ENCODE data around the gene SLC35G3. TPM values are rescaled to one million over a fixed set of nuclear protein-coding genes. Genes with fewer than 3 reads are reported as not detected.

The SLC35G3 gene
- total and polyA plus RNA-seq, 2 of the 13 experiments (the other 11 are each of a cell fraction or from before 2014, with no cell fraction given), result not detected

DNA sequence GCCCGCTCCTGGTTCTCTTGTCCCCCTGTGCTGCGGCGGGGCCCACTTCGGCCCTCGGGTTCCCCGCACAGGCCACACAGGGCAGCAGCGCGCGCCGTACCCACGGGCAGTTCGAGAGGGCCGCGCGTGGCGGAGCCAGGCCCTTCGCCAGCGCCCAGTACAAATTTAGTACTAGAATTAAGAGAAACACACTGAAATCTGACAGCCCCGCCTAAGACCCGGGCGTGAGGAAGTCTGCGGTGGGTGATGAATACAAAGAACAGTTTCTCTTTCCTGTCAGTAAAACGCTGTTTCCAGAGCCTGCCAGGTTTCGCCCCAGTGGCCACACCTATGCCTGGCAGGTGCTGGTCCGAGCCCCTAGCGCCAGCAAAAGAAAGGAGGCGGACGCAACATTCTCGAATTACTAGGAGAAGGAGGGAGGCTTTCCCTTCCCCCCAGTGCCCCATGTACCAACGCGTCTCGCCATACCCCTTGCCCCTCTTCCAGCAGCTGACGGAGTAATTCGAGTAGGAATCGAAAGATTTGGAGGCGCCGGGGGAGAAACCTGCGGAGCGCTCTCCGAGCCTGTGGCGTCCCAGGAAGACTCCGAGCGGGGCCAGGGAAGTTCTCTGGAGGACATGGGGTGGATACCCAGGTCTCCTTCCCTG, 48.1 kb upstream of the SLC35G3 start (continued):
- TF ChIP-seq CREM (IDR thresholded peaks at IDR 0.05) (no peak; the same call in 1 of the 2 replicates), CREM (CRISPR knock-in tag; IDR thresholded peaks at IDR 0.05) (no peak), TP53 (CRISPR knock-in tag; conservative IDR thresholded peaks at IDR 0.05) (no peak), HOXA7 (CRISPR knock-in tag; IDR thresholded peaks at IDR 0.05) (no peak), BHLHE40 (IDR thresholded peaks at IDR 0.05; ENCODE audit: low read length) (no peak), ZNF367 (CRISPR knock-in tag; IDR thresholded peaks at IDR 0.05; ENCODE audit: borderline replicate concordance) (no peak), ZNF530 (CRISPR knock-in tag; IDR thresholded peaks at IDR 0.05; ENCODE audit: low read depth) (no peak), TBP (CRISPR knock-in tag; IDR thresholded peaks at IDR 0.05) (no peak), TMF1 (CRISPR knock-in tag; IDR thresholded peaks at IDR 0.05; ENCODE audit: low read depth) (no peak)
- TF ChIP-seq, protein P1, sequence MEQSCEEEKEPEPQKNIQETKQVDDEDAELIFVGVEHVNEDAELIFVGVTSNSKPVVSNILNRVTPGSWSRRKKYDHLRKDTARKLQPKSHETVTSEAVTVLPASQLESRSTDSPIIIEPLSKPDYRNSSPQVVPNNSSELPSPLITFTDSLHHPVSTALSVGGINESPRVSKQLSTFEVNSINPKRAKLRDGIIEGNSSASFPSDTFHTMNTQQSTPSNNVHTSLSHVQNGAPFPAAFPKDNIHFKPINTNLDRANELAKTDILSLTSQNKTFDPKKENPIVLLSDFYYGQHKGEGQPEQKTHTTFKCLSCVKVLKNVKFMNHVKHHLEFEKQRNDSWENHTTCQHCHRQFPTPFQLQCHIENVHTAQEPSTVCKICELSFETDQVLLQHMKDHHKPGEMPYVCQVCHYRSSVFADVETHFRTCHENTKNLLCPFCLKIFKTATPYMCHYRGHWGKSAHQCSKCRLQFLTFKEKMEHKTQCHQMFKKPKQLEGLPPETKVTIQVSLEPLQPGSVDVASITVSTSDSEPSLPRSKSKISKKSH (CRISPR knock-in tag; IDR thresholded peaks at IDR 0.05; ENCODE audit: borderline replicate concordance), result no peak
- TF ChIP-seq, protein P2, sequence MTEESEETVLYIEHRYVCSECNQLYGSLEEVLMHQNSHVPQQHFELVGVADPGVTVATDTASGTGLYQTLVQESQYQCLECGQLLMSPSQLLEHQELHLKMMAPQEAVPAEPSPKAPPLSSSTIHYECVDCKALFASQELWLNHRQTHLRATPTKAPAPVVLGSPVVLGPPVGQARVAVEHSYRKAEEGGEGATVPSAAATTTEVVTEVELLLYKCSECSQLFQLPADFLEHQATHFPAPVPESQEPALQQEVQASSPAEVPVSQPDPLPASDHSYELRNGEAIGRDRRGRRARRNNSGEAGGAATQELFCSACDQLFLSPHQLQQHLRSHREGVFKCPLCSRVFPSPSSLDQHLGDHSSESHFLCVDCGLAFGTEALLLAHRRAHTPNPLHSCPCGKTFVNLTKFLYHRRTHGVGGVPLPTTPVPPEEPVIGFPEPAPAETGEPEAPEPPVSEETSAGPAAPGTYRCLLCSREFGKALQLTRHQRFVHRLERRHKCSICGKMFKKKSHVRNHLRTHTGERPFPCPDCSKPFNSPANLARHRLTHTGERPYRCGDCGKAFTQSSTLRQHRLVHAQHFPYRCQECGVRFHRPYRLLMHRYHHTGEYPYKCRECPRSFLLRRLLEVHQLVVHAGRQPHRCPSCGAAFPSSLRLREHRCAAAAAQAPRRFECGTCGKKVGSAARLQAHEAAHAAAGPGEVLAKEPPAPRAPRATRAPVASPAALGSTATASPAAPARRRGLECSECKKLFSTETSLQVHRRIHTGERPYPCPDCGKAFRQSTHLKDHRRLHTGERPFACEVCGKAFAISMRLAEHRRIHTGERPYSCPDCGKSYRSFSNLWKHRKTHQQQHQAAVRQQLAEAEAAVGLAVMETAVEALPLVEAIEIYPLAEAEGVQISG (CRISPR knock-in tag; IDR thresholded peaks at IDR 0.05), result no peak
- TF ChIP-seq, protein P3, sequence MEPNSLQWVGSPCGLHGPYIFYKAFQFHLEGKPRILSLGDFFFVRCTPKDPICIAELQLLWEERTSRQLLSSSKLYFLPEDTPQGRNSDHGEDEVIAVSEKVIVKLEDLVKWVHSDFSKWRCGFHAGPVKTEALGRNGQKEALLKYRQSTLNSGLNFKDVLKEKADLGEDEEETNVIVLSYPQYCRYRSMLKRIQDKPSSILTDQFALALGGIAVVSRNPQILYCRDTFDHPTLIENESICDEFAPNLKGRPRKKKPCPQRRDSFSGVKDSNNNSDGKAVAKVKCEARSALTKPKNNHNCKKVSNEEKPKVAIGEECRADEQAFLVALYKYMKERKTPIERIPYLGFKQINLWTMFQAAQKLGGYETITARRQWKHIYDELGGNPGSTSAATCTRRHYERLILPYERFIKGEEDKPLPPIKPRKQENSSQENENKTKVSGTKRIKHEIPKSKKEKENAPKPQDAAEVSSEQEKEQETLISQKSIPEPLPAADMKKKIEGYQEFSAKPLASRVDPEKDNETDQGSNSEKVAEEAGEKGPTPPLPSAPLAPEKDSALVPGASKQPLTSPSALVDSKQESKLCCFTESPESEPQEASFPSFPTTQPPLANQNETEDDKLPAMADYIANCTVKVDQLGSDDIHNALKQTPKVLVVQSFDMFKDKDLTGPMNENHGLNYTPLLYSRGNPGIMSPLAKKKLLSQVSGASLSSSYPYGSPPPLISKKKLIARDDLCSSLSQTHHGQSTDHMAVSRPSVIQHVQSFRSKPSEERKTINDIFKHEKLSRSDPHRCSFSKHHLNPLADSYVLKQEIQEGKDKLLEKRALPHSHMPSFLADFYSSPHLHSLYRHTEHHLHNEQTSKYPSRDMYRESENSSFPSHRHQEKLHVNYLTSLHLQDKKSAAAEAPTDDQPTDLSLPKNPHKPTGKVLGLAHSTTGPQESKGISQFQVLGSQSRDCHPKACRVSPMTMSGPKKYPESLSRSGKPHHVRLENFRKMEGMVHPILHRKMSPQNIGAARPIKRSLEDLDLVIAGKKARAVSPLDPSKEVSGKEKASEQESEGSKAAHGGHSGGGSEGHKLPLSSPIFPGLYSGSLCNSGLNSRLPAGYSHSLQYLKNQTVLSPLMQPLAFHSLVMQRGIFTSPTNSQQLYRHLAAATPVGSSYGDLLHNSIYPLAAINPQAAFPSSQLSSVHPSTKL (CRISPR knock-in tag; IDR thresholded peaks at IDR 0.05), result 0 out of 2 replicates have a peak, but pooled peaks have one; percentile 13
- TF ChIP-seq, protein P4, sequence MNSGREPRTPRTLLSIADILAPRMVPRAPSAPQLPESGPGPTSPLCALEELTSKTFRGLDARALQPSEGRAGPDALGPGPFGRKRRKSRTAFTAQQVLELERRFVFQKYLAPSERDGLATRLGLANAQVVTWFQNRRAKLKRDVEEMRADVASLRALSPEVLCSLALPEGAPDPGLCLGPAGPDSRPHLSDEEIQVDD (CRISPR knock-in tag; IDR thresholded peaks at IDR 0.05; ENCODE audit: borderline replicate concordance), result no peak
- TF ChIP-seq, protein P5, sequence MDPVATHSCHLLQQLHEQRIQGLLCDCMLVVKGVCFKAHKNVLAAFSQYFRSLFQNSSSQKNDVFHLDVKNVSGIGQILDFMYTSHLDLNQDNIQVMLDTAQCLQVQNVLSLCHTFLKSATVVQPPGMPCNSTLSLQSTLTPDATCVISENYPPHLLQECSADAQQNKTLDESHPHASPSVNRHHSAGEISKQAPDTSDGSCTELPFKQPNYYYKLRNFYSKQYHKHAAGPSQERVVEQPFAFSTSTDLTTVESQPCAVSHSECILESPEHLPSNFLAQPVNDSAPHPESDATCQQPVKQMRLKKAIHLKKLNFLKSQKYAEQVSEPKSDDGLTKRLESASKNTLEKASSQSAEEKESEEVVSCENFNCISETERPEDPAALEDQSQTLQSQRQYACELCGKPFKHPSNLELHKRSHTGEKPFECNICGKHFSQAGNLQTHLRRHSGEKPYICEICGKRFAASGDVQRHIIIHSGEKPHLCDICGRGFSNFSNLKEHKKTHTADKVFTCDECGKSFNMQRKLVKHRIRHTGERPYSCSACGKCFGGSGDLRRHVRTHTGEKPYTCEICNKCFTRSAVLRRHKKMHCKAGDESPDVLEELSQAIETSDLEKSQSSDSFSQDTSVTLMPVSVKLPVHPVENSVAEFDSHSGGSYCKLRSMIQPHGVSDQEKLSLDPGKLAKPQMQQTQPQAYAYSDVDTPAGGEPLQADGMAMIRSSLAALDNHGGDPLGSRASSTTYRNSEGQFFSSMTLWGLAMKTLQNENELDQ (CRISPR knock-in tag; IDR thresholded peaks at IDR 0.05; ENCODE audit: borderline replicate concordance), result no peak
- TF ChIP-seq, protein P6, sequence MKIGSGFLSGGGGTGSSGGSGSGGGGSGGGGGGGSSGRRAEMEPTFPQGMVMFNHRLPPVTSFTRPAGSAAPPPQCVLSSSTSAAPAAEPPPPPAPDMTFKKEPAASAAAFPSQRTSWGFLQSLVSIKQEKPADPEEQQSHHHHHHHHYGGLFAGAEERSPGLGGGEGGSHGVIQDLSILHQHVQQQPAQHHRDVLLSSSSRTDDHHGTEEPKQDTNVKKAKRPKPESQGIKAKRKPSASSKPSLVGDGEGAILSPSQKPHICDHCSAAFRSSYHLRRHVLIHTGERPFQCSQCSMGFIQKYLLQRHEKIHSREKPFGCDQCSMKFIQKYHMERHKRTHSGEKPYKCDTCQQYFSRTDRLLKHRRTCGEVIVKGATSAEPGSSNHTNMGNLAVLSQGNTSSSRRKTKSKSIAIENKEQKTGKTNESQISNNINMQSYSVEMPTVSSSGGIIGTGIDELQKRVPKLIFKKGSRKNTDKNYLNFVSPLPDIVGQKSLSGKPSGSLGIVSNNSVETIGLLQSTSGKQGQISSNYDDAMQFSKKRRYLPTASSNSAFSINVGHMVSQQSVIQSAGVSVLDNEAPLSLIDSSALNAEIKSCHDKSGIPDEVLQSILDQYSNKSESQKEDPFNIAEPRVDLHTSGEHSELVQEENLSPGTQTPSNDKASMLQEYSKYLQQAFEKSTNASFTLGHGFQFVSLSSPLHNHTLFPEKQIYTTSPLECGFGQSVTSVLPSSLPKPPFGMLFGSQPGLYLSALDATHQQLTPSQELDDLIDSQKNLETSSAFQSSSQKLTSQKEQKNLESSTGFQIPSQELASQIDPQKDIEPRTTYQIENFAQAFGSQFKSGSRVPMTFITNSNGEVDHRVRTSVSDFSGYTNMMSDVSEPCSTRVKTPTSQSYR (CRISPR knock-in tag; IDR thresholded peaks at IDR 0.05; ENCODE audit: borderline replicate concordance), result no peak
